IPS-15b (cell line): Measurements from ENCODE around the gene LRMDA.
"Not testable (repeated sequence)": the region's sequence is repeated elsewhere in the genome, so short reads cannot be mapped to it uniquely, and the experiment has no call there.

Source experiments
- H3K27me3 ChIP-seq: one replicate; pipeline ENCODE4 v1.6.1; 2013; ENCODE audit warnings: low read length; ENCODE audit not compliant: control insufficient read depth, insufficient read depth
- H3K36me3 ChIP-seq: one replicate; pipeline ENCODE4 v1.6.1; 2013; ENCODE audit warnings: low read length; ENCODE audit not compliant: control insufficient read depth, insufficient read depth
- H3K4me1 ChIP-seq: one replicate; pipeline ENCODE4 v1.6.1; 2013; ENCODE audit warnings: mild to moderate bottlenecking, low read length; ENCODE audit not compliant: control insufficient read depth, insufficient read depth
- H3K4me3 ChIP-seq: one replicate; pipeline ENCODE4 v1.5.1; 2013; ENCODE audit warnings: low read depth, low read length
- H3K9ac ChIP-seq: one replicate; pipeline ENCODE4 v1.6.1; 2013; ENCODE audit warnings: low read depth, mild to moderate bottlenecking, low read length
- H3K9me3 ChIP-seq: one replicate; pipeline ENCODE4 v1.6.1; 2013; ENCODE audit warnings: mild to moderate bottlenecking, low read length; ENCODE audit not compliant: control insufficient read depth, insufficient read depth

The LRMDA gene

GRCh38 chr10:75766106-75766505 is 334.7 kb downstream of the LRMDA start:
- Histone ChIP-seq H3K9me3 (no peaks in the 10 kb centered on the region), H3K9ac (no peak overlapping the region), H3K4me3 (no peak overlapping the region), H3K27me3 (no peaks in the 10 kb centered on the region), H3K4me1 (no peaks in the 10 kb centered on the region), H3K36me3 (no peaks in the 10 kb centered on the region)

DNA sequence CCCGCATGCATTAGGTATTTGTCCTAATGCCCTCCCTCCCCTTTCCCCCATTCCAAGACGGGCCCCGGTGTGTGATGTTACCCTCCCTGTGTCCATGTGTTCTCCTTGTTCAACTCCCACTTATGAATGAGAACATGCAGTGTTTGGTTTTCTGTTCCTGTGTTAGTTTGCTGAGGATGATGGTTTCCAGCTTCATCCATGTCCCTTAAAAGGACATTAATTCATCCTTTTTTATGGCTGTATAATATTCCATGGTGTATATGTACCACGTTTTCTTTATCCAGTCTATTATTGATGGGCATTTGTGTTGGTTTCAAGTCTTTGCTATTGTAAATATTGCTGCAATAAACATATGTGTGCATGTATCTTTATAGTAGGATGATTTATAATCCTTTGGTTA is 335.3 kb downstream of the LRMDA start:
- not testable (repeated sequence) for H3K4me1 ChIP-seq, H3K4me3 ChIP-seq, H3K9ac ChIP-seq, H3K36me3 ChIP-seq, H3K27me3 ChIP-seq, H3K9me3 ChIP-seq

DNA sequence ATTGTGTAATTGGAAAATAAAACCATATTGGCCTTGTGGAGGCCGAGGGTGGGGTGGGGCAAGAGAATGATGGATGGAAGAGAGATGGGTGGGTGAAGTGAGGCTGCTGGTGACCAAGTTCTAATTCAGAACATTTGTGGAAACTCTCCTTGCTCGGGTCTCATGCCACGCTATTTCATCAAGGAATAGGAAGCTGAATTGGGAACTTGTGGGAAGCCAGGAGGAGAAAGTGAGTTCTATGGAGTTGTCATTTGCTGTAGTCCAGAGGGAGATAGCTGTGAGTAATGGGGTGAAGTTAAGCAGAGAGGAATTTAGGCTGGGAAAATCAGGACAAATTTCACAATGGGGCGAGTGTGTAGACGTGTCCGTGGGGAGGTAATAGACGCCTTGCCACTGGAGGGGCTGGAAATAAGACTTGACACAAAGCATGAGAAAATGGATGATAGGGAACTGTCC is 339.2 kb downstream of the LRMDA start:
- Histone ChIP-seq H3K9ac (no peak overlapping the region), H3K4me1 (peaks cover 2% of the 10 kb centered on the region), H3K9me3 (no peaks in the 10 kb centered on the region)

DNA sequence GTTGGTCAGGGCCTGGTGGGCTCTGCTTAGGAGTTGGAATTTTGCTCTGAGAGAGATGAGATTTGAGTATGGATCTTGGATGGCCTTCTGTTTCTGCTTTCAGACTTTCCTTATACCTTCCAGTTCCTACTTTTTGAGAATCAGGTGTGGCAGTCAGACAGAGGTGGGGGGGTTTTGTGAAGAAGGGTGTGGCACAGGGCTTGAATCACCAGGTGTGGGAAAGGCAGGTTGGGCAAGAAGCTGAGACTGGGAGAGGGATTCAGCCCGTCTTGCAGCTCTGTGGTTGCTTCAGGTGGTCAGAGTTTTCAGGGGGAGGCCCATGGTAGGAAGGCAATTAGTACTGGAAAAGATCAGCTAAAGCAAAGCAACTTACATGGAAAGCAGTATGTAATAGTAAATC is 340.2 kb downstream of the LRMDA start:
- Histone ChIP-seq H3K9me3 (no peaks in the 10 kb centered on the region), H3K27me3 (no peaks in the 10 kb centered on the region), H3K9ac (no peak overlapping the region), H3K4me3 (no peak overlapping the region), H3K4me1 (peaks cover 2% of the 10 kb centered on the region), H3K36me3 (no peaks in the 10 kb centered on the region)

More for the DNA sequence above, 339.2 kb downstream of the LRMDA start:
- Histone ChIP-seq H3K27me3 (no peaks in the 10 kb centered on the region), H3K36me3 (no peaks in the 10 kb centered on the region), H3K4me3 (no peak overlapping the region)

- H3K4me1 ChIP-seq: peaks cover 2% of the 10 kb centered on the region
- H3K9me3 ChIP-seq: no peaks in the 10 kb centered on the region
- no peak overlapping the region for H3K9ac ChIP-seq
- H3K4me3 ChIP-seq: no peak overlapping the region
- H3K36me3 ChIP-seq: no peaks in the 10 kb centered on the region
- no peaks in the 10 kb centered on the region for H3K27me3 ChIP-seq
Measured at GRCh38 chr10:75772153-75772887, 340.9 kb downstream of the LRMDA start.

DNA sequence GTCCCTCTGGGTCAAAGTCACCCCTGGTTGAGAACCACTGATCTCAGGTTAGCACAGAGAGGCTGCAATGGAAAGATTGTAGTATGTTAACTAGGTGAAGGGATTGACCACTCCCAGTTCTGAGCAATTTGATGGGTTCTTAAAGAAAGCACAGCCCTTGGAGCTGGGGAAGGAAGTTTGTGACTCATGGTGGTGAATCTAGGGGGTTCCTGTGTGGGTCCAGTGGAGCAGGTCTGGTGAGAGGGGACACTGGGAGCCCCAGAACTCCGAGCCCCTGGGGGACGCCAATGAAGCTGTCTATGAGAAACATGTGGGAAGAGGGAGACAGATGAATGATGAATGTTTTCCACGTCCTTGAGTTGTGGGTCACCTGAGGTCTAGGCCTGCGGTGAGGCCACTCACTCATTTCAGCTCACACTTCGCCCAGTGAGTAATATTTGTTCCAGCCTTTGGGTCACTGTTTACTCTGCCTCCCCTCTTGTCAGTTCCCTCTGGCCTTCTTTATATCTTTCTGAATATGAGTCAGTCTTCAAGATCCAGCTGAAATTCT is 341.9 kb downstream of the LRMDA start:
- H3K27me3 ChIP-seq: no peaks in the 10 kb centered on the region
- no peaks in the 10 kb centered on the region for H3K36me3 ChIP-seq
- H3K9ac ChIP-seq: no peak overlapping the region
- peaks cover 2% of the 10 kb centered on the region for H3K4me1 ChIP-seq
- H3K9me3 ChIP-seq: no peaks in the 10 kb centered on the region
- H3K4me3 ChIP-seq: no peak overlapping the region

GRCh38 chr10:75773813-75774782 is 342.7 kb downstream of the LRMDA start:
- no peak overlapping the region for H3K4me3 ChIP-seq
- peaks cover 2% of the 10 kb centered on the region for H3K4me1 ChIP-seq
- H3K36me3 ChIP-seq: no peaks in the 10 kb centered on the region
- H3K27me3 ChIP-seq: no peaks in the 10 kb centered on the region
- H3K9me3 ChIP-seq: no peaks in the 10 kb centered on the region
- no peak overlapping the region for H3K9ac ChIP-seq

DNA sequence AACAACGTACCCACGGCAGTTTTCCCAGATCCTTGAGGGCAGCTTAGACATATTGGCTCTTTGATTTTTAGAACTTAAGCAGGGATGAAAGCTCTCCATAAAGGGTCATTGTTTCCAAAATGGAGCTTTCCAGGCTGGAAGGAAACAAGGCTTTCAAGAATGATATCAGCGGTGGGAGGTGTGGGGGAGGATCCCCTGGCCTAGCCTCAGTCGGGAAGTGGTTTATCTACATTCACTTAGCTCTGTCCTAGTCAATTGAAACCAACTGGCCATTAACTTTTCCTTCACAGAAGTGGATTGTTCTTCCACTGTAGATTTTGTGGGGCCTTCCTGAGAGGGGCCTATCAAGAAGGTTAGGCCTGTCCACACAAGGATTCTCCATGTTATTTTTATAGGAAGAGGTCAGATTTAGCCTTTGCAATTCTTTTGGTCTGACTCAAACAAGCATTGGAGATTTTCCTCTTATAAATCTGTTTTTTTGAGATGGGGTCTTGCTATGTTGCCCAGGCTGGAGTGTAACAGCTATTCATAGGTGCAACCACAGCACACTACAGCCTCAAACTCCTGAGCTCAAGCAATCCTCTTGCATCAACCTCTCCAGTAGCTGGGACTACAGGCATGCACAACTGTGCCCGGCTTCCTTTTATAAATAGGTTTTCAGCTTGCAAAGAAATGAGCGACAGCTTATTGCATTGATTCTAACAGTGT is 343.5 kb downstream of the LRMDA start:
- peaks cover 2% of the 10 kb centered on the region for H3K4me1 ChIP-seq
- H3K9ac ChIP-seq: no peak overlapping the region
- no peak overlapping the region for H3K4me3 ChIP-seq
- H3K27me3 ChIP-seq: no peaks in the 10 kb centered on the region
- H3K9me3 ChIP-seq: no peaks in the 10 kb centered on the region
- H3K36me3 ChIP-seq: no peaks in the 10 kb centered on the region

- Histone ChIP-seq H3K27me3 (no peaks in the 10 kb centered on the region), H3K9ac (no peak overlapping the region), H3K9me3 (no peaks in the 10 kb centered on the region), H3K36me3 (no peaks in the 10 kb centered on the region), H3K4me3 (no peak overlapping the region), H3K4me1 (peaks cover 2% of the 10 kb centered on the region)
Measured at GRCh38 chr10:75776738-75777504, 345.5 kb downstream of the LRMDA start.

GRCh38 chr10:75778665-75779064 is 347.2 kb downstream of the LRMDA start:
- no peak overlapping the region for H3K4me3 ChIP-seq
- no peaks in the 10 kb centered on the region for H3K36me3 ChIP-seq
- H3K9me3 ChIP-seq: no peaks in the 10 kb centered on the region
- peaks cover 3% of the 10 kb centered on the region for H3K4me1 ChIP-seq
- H3K27me3 ChIP-seq: no peaks in the 10 kb centered on the region
- no peak overlapping the region for H3K9ac ChIP-seq

- Histone ChIP-seq H3K27me3 (no peaks in the 10 kb centered on the region), H3K4me3 (no peak overlapping the region), H3K9ac (no peak overlapping the region), H3K4me1 (peaks cover 3% of the 10 kb centered on the region), H3K36me3 (no peaks in the 10 kb centered on the region), H3K9me3 (no peaks in the 10 kb centered on the region)
Measured at GRCh38 chr10:75779276-75779675, 347.9 kb downstream of the LRMDA start.
